ENCODE data around the gene CMSS1.

CMSS1 gene

DNA sequence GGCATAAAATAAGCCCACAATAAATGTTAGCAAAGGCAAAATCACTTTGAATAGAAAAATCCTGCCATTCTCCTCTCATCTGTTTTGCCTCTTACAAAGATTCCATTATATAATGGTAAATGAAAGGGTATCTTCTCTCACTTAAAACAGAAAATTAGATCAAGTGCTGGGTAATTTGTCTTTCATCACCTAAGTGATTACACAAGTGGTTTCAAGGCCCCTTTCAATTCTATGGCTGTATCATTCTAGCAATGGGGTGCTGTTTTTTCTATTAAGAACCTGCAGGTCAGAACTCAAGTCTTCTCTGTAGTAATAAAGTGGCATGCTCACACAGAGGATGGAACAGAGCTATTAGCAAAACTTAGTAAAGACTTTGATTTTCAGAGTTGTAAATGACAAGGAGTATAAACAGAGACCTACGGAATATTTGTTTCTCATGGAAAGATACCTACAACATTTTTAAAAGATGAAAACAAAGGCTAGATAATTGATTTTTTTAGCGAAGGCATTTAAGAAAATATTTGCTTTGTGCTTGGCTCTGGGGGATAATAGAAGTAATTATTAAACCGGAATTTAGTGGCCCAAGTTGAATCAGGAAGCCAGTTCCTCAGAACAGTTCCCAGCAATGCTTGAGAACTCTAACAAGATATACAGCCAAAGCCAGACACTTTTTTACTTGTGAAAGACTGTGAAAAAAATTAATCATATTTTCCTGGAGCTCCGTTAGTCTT lies 137.4 kb downstream of the CMSS1 start:
- Mint-ChIP-seq H3K9me3 (no peaks in the 10 kb centered on the region), H3K27ac (no peak overlapping the region), H3K4me3 (no peak overlapping the region), H3K36me3 (peaks cover 2% of the 10 kb centered on the region), H3K4me1 (no peaks in the 10 kb centered on the region), H3K27me3 (no peaks in the 10 kb centered on the region)

GRCh38 chr3:99955773-99956562 lies 138.3 kb downstream of the CMSS1 start:
- no peaks in the 10 kb centered on the region for H3K4me1 Mint-ChIP-seq
- no peak overlapping the region for H3K27ac Mint-ChIP-seq
- peaks cover 2% of the 10 kb centered on the region for H3K36me3 Mint-ChIP-seq
- H3K27me3 Mint-ChIP-seq, result no peaks in the 10 kb centered on the region
- no peaks in the 10 kb centered on the region for H3K9me3 Mint-ChIP-seq
- H3K4me3 Mint-ChIP-seq, result no peak overlapping the region

DNA sequence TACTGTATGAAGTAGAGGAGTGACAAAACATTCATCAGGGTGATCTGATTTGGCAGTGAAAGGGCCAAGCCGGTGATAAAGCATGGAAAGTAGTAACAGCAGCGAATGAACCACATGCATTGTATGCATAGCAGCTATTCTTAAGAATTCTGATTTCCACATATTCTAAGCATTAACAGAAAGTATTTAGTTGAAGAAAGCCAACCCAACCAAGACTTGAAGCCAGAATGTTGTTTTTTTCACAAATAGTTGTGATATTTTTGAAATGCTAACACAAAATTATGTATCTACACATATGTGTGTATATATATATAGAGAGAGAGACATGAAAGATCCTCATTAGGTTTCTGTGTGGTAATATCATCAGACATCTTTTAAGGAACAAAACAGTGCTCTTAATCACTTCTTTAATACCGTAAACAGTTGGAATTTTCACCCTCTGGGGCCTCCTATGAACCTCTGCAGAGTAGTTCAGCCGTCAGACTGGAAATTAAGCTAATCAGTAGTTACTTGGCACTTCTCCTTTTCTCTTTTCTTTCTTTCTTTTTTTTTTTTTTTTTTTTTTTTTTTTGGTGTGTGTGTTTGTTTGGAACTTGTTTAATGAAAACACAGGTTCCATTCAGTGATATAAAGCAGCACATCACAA lies 139.6 kb downstream of the CMSS1 start:
- Mint-ChIP-seq H3K36me3 (peaks cover 2% of the 10 kb centered on the region), H3K27me3 (no peaks in the 10 kb centered on the region), H3K4me1 (no peaks in the 10 kb centered on the region), H3K9me3 (no peaks in the 10 kb centered on the region), H3K4me3 (no peak overlapping the region), H3K27ac (no peak overlapping the region)

GRCh38 chr3:99958222-99958912 lies 140.7 kb downstream of the CMSS1 start:
- no peaks in the 10 kb centered on the region for H3K9me3 Mint-ChIP-seq
- peaks cover 5% of the 10 kb centered on the region for H3K36me3 Mint-ChIP-seq
- no peaks in the 10 kb centered on the region for H3K4me1 Mint-ChIP-seq
- H3K27me3 Mint-ChIP-seq, result no peaks in the 10 kb centered on the region
- H3K27ac Mint-ChIP-seq, result no peak overlapping the region
- no peak overlapping the region for H3K4me3 Mint-ChIP-seq

- no peak overlapping the region for H3K27ac Mint-ChIP-seq
- H3K4me3 Mint-ChIP-seq, result no peak overlapping the region
Observed at GRCh38 chr3:99960123-99960878, 142.6 kb downstream of the CMSS1 start.

DNA sequence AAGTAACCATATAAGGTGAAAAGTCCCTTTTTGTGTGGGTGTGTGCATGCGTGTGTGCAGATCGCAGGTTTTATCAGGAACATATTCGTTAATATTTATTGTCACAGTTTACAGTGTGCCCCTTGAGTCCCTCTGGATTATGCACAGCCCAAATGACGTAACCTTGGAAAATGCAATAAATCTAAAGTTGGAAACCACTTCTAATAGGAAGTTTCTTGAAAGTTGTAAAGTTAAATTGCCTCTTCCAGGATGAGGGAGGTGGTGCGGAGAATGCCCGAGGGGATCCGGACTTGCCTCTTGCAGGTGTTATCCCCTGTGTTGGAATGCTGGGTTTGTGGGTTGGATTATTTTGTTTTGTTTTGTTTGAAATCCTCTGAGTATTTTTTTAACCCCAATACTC lies 143.3 kb downstream of the CMSS1 start:
- no peak overlapping the region for H3K27ac Mint-ChIP-seq
- H3K4me1 Mint-ChIP-seq, result no peaks in the 10 kb centered on the region
- no peak overlapping the region for H3K4me3 Mint-ChIP-seq
- H3K9me3 Mint-ChIP-seq, result no peaks in the 10 kb centered on the region
- no peaks in the 10 kb centered on the region for H3K27me3 Mint-ChIP-seq
- H3K36me3 Mint-ChIP-seq, result peaks cover 5% of the 10 kb centered on the region

More at GRCh38 chr3:99960123-99960878, 142.6 kb downstream of the CMSS1 start:
- H3K4me1 Mint-ChIP-seq, result no peaks in the 10 kb centered on the region
- H3K9me3 Mint-ChIP-seq, result no peaks in the 10 kb centered on the region
- H3K27me3 Mint-ChIP-seq, result no peaks in the 10 kb centered on the region
- peaks cover 5% of the 10 kb centered on the region for H3K36me3 Mint-ChIP-seq

- Mint-ChIP-seq H3K36me3 (peaks cover 5% of the 10 kb centered on the region), H3K9me3 (no peaks in the 10 kb centered on the region), H3K4me1 (no peaks in the 10 kb centered on the region), H3K27me3 (no peaks in the 10 kb centered on the region), H3K27ac (no peak overlapping the region), H3K4me3 (no peak overlapping the region)
Observed at GRCh38 chr3:99961756-99962515, 144.3 kb downstream of the CMSS1 start.

DNA sequence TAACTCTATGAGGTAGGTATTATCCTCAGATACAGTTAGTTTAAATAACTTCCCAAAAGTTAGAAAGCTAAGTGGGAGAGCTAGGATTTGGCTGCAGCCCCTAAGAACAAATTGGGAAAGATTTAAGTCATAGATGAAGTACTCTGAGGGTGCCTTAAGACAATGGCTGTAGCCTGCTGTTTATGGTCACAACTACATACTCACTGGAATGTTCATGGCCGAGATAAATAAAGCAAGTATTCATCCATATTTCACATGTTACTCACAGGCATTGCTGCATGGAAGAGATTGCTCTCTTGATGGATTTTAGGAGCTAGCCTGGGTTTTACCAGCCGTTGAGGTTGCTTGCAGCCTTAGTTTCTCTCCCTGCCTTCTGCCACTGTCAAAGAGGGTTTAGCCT lies 145.0 kb downstream of the CMSS1 start:
- Mint-ChIP-seq H3K9me3 (no peaks in the 10 kb centered on the region), H3K36me3 (peaks cover 9% of the 10 kb centered on the region), H3K4me1 (no peaks in the 10 kb centered on the region), H3K27ac (no peak overlapping the region), H3K27me3 (no peaks in the 10 kb centered on the region), H3K4me3 (no peak overlapping the region)

DNA sequence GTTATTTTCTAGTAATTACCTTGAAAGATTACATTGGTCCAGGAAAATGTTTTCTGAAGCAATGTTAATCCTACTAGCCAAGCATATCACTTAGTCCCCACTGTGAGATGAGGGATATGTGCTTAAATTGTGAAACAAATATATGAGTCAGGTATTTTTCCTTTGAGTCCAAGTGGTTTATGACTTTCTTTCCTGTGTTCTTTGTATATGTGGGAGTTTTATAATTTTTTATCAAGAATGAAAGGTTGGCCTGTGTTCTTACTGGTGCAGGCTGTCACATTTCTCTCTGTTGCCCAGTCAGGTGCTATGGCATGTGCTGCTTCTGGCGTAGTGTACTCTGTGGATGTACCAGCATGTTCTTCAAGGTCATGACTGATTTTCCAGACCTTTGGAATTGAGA lies 147.4 kb downstream of the CMSS1 start:
- Mint-ChIP-seq H3K4me1 (peaks cover 18% of the 10 kb centered on the region), H3K36me3 (peaks cover 7% of the 10 kb centered on the region), H3K27ac (no peak overlapping the region), H3K27me3 (no peaks in the 10 kb centered on the region), H3K9me3 (no peaks in the 10 kb centered on the region), H3K4me3 (no peak overlapping the region)

DNA sequence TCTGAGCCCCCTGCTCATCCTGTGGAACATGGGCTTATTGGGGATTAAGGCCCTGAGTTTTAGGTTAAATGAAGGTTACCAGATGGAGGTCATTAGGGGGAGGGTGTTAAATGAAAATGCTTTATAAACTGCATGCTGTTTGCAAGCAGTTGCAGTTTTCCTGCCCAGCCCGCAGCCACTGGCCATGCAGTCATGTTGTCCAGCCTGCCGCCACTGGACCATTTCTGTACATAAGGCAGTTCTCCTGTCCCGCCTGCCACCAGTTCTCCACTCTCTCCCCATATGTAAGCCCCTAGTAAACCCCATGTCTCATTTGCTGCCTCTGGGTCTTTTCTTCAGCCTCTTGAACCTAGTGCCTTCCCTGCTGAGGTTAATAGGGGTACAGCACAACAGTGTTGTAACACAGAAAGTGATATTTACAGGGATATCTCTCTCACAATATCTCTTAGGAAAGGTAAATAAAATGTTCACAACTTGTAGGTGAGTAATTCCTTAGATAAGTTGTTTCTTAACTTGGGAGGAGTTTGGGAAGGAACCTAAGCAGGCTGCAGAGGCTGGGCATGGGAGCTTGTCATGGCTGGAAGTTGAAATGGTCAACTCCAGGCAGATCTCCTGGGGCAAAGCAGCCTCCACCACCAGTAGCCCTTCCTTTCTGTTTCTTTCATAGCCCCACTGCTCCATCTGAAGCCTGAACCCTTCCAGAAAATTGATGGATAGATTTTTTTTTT lies 148.2 kb downstream of the CMSS1 start:
- Mint-ChIP-seq H3K9me3 (no peaks in the 10 kb centered on the region), H3K27ac (no peak overlapping the region), H3K4me3 (no peak overlapping the region)

DNA sequence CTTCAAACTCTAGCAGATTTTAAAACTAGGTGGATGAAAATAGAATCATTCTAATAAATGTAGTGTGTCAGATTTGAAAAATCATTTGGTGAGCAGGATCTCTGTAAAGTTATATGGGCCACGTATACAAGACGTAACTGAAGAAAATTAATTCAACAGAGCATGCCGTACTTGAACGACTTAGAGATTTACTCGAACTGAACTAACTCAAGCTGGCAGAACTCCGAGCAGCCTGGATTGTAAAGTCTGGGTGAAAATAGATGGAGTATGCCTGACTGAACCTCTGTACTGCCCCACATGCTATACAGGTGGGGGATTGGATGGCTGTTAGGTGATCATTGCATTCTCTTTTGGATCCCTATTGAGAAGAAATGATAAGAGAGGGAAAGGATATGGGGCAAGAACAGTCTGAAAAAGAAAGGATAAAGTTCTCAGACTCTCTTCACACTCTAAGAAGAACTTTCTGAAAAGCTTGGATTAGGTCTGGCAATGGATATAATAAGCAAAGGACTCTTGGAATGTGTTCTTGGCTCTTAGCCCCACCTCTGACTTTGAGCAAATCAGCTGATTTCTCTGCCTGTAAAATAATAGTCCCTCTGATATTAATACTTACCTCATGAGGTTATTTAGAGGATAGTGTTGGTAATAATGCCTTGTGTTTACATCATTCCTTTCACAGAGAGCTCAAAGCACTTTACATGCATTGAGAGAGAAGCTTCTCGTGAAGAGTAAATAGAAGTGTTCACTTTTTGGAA lies 149.2 kb downstream of the CMSS1 start:
- Mint-ChIP-seq H3K4me3 (no peak overlapping the region), H3K27me3 (no peaks in the 10 kb centered on the region), H3K36me3 (peaks cover 9% of the 10 kb centered on the region), H3K9me3 (no peaks in the 10 kb centered on the region), H3K4me1 (peaks cover 21% of the 10 kb centered on the region), H3K27ac (no peak overlapping the region)

More for the DNA sequence above, 148.2 kb downstream of the CMSS1 start:
- H3K27me3 Mint-ChIP-seq, result no peaks in the 10 kb centered on the region
- H3K36me3 Mint-ChIP-seq, result peaks cover 9% of the 10 kb centered on the region
- H3K4me1 Mint-ChIP-seq, result peaks cover 21% of the 10 kb centered on the region

GRCh38 chr3:99967796-99968195 lies 150.1 kb downstream of the CMSS1 start:
- H3K36me3 Mint-ChIP-seq, result peaks cover 9% of the 10 kb centered on the region
- H3K27ac Mint-ChIP-seq, result no peak overlapping the region
- H3K4me3 Mint-ChIP-seq, result no peak overlapping the region
- H3K4me1 Mint-ChIP-seq, result peaks cover 21% of the 10 kb centered on the region
- no peaks in the 10 kb centered on the region for H3K27me3 Mint-ChIP-seq
- H3K9me3 Mint-ChIP-seq, result no peaks in the 10 kb centered on the region

- Mint-ChIP-seq H3K9me3 (no peaks in the 10 kb centered on the region), H3K4me1 (peaks cover 21% of the 10 kb centered on the region), H3K4me3 (no peak overlapping the region), H3K27me3 (no peaks in the 10 kb centered on the region), H3K36me3 (peaks cover 6% of the 10 kb centered on the region), H3K27ac (no peak overlapping the region)
Observed at GRCh38 chr3:99969136-99969535, 151.5 kb downstream of the CMSS1 start.

All from activated naive CD4-positive, alpha-beta T cell treated with anti-CD3 and anti-CD28 coated beads, Interleukin-2, amount 50 U/mL, for 24 hours (primary cell).